PC-9 (cell line): ENCODE results near the gene PSMD1. TPM values are rescaled to one million over a fixed set of nuclear protein-coding genes. Genes with fewer than 3 reads are reported as not detected.

Source experiments
- BruUV-seq: library from RNA; stranded (reverse); fragments of 400-500 nt; replicated peaks from 2 replicates; lab custom pipeline; 2021; lab: Mats Ljungman, UMichigan
- CTCF ChIA-PET: fragments of 300-600 bp; sonication (Branson Sonifier 250); formaldehyde crosslinking; loops from one replicate; lab custom pipeline; 2022; ENCODE audit warnings: antibody characterized with exemption; lab: Charles Lee
- POLR2A ChIA-PET: fragments of 300-600 bp; sonication (Branson Sonifier 250); formaldehyde crosslinking; loops from one replicate; lab custom pipeline; 2022; ENCODE audit warnings: antibody characterized with exemption; ENCODE audit not compliant: unreplicated experiment; lab: Charles Lee
- DNase-seq, 2 experiments: peaks; one replicate each; pipeline versions ENCODE4 v3.0.0 to v3.0.0-alpha.2; 2015 to 2022; ENCODE audit warnings: mixed read lengths in 1 of 2
- H2AFZ ChIP-seq: fragments of 200-600 bp; sonication (generic); 2 replicates; pipeline ENCODE4 v1.8.1; 2017; ENCODE audit warnings: antibody characterized with exemption
- H3F3A ChIP-seq: fragments of 200-600 bp; sonication (generic); 2 replicates; pipeline ENCODE4 v1.8.1; 2017; ENCODE audit warnings: antibody characterized with exemption, mild to moderate bottlenecking, low read depth; ENCODE audit not compliant: insufficient read depth
- H3K27ac ChIP-seq: fragments of 200-600 bp; sonication (generic); 2 replicates; pipeline ENCODE4 v1.6.1; 2016; ENCODE audit warnings: mixed run types
- H3K27me3 ChIP-seq: fragments of 200-600 bp; sonication (generic); 2 replicates; pipeline ENCODE4 v1.6.1; 2016; ENCODE audit warnings: low read depth, mixed run types; ENCODE audit not compliant: insufficient read depth
- H3K36me3 ChIP-seq: fragments of 200-600 bp; sonication (generic); 2 replicates; pipeline ENCODE4 v1.6.1; 2016; ENCODE audit warnings: low read depth, mixed run types
- H3K4me1 ChIP-seq: fragments of 200-600 bp; sonication (generic); replicated peaks from 2 replicates; pipeline ENCODE4 v1.6.1; 2016; ENCODE audit warnings: mixed run types; ENCODE audit not compliant: insufficient read depth
- H3K4me2 ChIP-seq: fragments of 200-600 bp; sonication (generic); 2 replicates; pipeline ENCODE4 v1.6.1; 2017; ENCODE audit warnings: mixed run types
- H3K4me3 ChIP-seq: fragments of 200-600 bp; sonication (generic); 2 replicates; pipeline ENCODE4 v1.6.1; 2016; ENCODE audit warnings: mixed run types
- H3K79me2 ChIP-seq: fragments of 200-600 bp; sonication (generic); 2 replicates; pipeline ENCODE4 v1.6.1; 2017; ENCODE audit warnings: low read depth, mixed run types
- H3K9me2 ChIP-seq: fragments of 200-600 bp; sonication (generic); 2 replicates; pipeline ENCODE4 v1.8.1; 2017; ENCODE audit warnings: mild to moderate bottlenecking; ENCODE audit not compliant: insufficient read depth
- H3K9me3 ChIP-seq: fragments of 200-600 bp; sonication (generic); 2 replicates; pipeline ENCODE4 v1.8.1; 2016; ENCODE audit warnings: low read depth; ENCODE audit not compliant: insufficient read depth
- H4K20me1 ChIP-seq: fragments of 200-600 bp; sonication (generic); 2 replicates; pipeline ENCODE4 v1.8.1; 2017; ENCODE audit not compliant: insufficient read depth
- CTCF ChIP-seq: fragments of 200-600 bp; sonication (generic); conservative IDR thresholded peaks from 2 replicates; pipeline ENCODE4 v1.6.1; 2017; ENCODE audit warnings: mixed run types, antibody characterized with exemption, mild to moderate bottlenecking, moderate library complexity
- EZH2 ChIP-seq: fragments of 200-600 bp; sonication (generic); IDR thresholded peaks from 2 replicates; pipeline ENCODE4 v1.8.0; 2017; ENCODE audit warnings: antibody characterized with exemption, low read depth
- intact Hi-C: fragments of 100-400 bp; cut with micrococcal nuclease; formaldehyde crosslinking; loops from one replicate; pipeline ENCODE4 v1.10.0; 2022; ENCODE audit not compliant: unreplicated experiment
- total RNA-seq: library from RNA; stranded (reverse); gene quantifications from 2 replicates; pipeline ENCODE4 v1.2.3, GENCODE V29; 2021

PSMD1 gene
- total RNA-seq, 1 experiment from 2014 or later, result 119 TPM

- no TSS peak for BruUV-seq
- no peak for DNase-seq
- no peaks in the 10 kb centered on the region for H3K79me2 ChIP-seq
- ChIA-PET POLR2A (interaction anchor here (0.6 to 1.1 kb wide), 2 partner anchors 11 to 262 kb away, joined by 4 to 7 read pairs; no protein-coding TSS in a partner anchor), CTCF (no interaction called here)
- no peaks in the 10 kb centered on the region for H3K9me2 ChIP-seq
- H3K4me2 ChIP-seq, result no peak overlapping the region
- no peaks in the 10 kb centered on the region for H3K36me3 ChIP-seq
- H3K9me3 ChIP-seq, result no peaks in the 10 kb centered on the region
- H2AFZ ChIP-seq, result no peak overlapping the region
- H3K4me3 ChIP-seq, result no peak overlapping the region
- no peaks in the 10 kb centered on the region for H3F3A ChIP-seq
- H4K20me1 ChIP-seq, result no peaks in the 10 kb centered on the region
- H3K27me3 ChIP-seq, result no peaks in the 10 kb centered on the region
- H3K4me1 ChIP-seq, result peaks cover 26% of the 10 kb centered on the region
- no peak overlapping the region for H3K27ac ChIP-seq
- TF ChIP-seq CTCF (no peak), EZH2 (no peak)
- intact Hi-C loops, result no loop called here
Measured at GRCh38 chr2:231015478-231015877, 41.2 kb upstream of the PSMD1 start.

DNA sequence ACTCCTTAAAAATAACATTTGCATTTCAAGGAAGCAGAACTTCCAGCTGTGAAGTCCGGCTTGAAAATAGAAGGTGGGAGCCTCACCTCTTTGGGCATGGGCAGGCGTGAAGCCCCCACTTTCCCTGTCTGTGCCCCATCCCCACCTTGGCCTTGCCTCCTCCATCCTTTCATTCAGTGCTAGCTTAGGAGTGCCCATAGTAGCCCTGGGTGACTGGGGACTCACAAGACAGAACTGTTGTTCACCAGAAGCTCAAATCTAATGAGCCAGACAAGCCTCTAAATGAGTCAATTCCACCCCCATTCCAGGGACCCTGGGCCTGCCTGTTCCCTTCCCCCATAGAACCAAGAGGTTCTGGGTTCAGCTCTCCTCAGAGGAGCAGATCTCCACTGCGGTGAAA, 40.7 kb upstream of the PSMD1 start:
- TF ChIP-seq CTCF (no peak), EZH2 (no peak)
- no peaks in the 10 kb centered on the region for H3K36me3 ChIP-seq
- no peaks in the 10 kb centered on the region for H4K20me1 ChIP-seq
- no TSS peak for BruUV-seq
- POLR2A ChIA-PET, result interaction anchor here (1.1 kb wide), 1 partner anchor 11 kb away, joined by 7 read pairs; no protein-coding TSS in a partner anchor
- CTCF ChIA-PET, result no interaction called here
- intact Hi-C loops, result no loop called here
- no peak overlapping the region for H2AFZ ChIP-seq
- no peak for DNase-seq
- no peak overlapping the region for H3K27ac ChIP-seq
- no peak overlapping the region for H3K4me3 ChIP-seq
- no peaks in the 10 kb centered on the region for H3K79me2 ChIP-seq
- H3K9me2 ChIP-seq, result no peaks in the 10 kb centered on the region
- no peaks in the 10 kb centered on the region for H3K27me3 ChIP-seq
- H3K4me2 ChIP-seq, result no peak overlapping the region
- H3K4me1 ChIP-seq, result peaks cover 25% of the 10 kb centered on the region
- no peaks in the 10 kb centered on the region for H3F3A ChIP-seq
- H3K9me3 ChIP-seq, result no peaks in the 10 kb centered on the region

GRCh38 chr2:231016566-231017230, 40.0 kb upstream of the PSMD1 start:
- Histone ChIP-seq H3K79me2 (no peaks in the 10 kb centered on the region), H3K4me2 (no peak overlapping the region), H3K4me1 (peaks cover 25% of the 10 kb centered on the region), H3K27me3 (no peaks in the 10 kb centered on the region), H3K9me3 (no peaks in the 10 kb centered on the region), H3K27ac (no peak overlapping the region), H2AFZ (no peak overlapping the region), H3K36me3 (no peaks in the 10 kb centered on the region), H3K9me2 (no peaks in the 10 kb centered on the region), H4K20me1 (no peaks in the 10 kb centered on the region), H3F3A (no peaks in the 10 kb centered on the region), H3K4me3 (no peak overlapping the region)
- POLR2A ChIA-PET, result interaction anchor here (1.1 kb wide), 1 partner anchor 10 kb away, joined by 7 read pairs; no protein-coding TSS in a partner anchor
- CTCF ChIA-PET, result no interaction called here
- no peak for TF ChIP-seq EZH2
- TF ChIP-seq CTCF, result no peak
- no TSS peak for BruUV-seq
- intact Hi-C loops, result no loop called here
- DNase-seq, result no peak
